OCI-LY7 (cell line): ENCODE data around the gene NOS2. TPM values are rescaled to one million over a fixed set of nuclear protein-coding genes. Genes with fewer than 3 reads are reported as not detected.
"Not testable (repeated sequence)": the region's sequence is repeated elsewhere in the genome, so short reads cannot be mapped to it uniquely, and the experiment has no call there.

Experiments used
- BruUV-seq: library from RNA; stranded (reverse); fragments of 400-500 nt; replicated peaks from 2 replicates; lab custom pipeline; 2021; lab: Mats Ljungman, UMichigan
- CTCF ChIA-PET: fragments of 300-600 bp; sonication (Branson Sonifier 250); formaldehyde crosslinking; loops from one replicate; lab custom pipeline; 2022; ENCODE audit warnings: antibody characterized with exemption; ENCODE audit not compliant: unreplicated experiment; lab: Charles Lee
- POLR2A ChIA-PET: fragments of 300-600 bp; sonication (Branson Sonifier 250); formaldehyde crosslinking; loops from one replicate; lab custom pipeline; 2022; ENCODE audit warnings: antibody characterized with exemption; lab: Charles Lee
- DNase-seq: peaks from one replicate; pipeline ENCODE4 v3.0.0-alpha.2; 2015; ENCODE audit warnings: low spot score
- H2AFZ ChIP-seq: fragments of 200-600 bp; sonication (generic), shearing (Covaris generic); 2 replicates; pipeline ENCODE4 v1.6.1; 2014; ENCODE audit warnings: mild to moderate bottlenecking, antibody characterized with exemption, low read length, moderate library complexity
- H3K27ac ChIP-seq: fragments of 200-600 bp; sonication (generic); 2 replicates; pipeline ENCODE4 v1.5.1; 2014; ENCODE audit warnings: mixed run types, low read depth, mild to moderate bottlenecking, moderate library complexity, low read length, inconsistent platforms; ENCODE audit not compliant: poor library complexity, severe bottlenecking
- H3K36me3 ChIP-seq: fragments of 200-600 bp; sonication (generic); 2 replicates; pipeline ENCODE4 v1.6.1; 2014; ENCODE audit warnings: mild to moderate bottlenecking, antibody characterized with exemption, low read length, moderate library complexity, mixed read lengths; ENCODE audit not compliant: insufficient read depth
- H3K4me1 ChIP-seq: fragments of 200-600 bp; sonication (generic); 2 replicates; pipeline ENCODE4 v1.5.1; 2014; ENCODE audit warnings: mild to moderate bottlenecking, low read length; ENCODE audit not compliant: insufficient read depth, poor library complexity, severe bottlenecking
- H3K4me2 ChIP-seq: fragments of 200-600 bp; sonication (generic); 2 replicates; pipeline ENCODE4 v1.6.1; 2014; ENCODE audit warnings: mild to moderate bottlenecking, low read length
- H3K4me3 ChIP-seq: fragments of 200-600 bp; sonication (generic); 2 replicates; pipeline ENCODE4 v1.5.1; 2014; ENCODE audit warnings: mild to moderate bottlenecking, low read depth, low read length; ENCODE audit not compliant: poor library complexity, severe bottlenecking
- H3K79me2 ChIP-seq: fragments of 200-600 bp; sonication (generic); 2 replicates; pipeline ENCODE4 v1.6.1; 2016; ENCODE audit warnings: low read depth, mild to moderate bottlenecking, low read length, moderate library complexity, mixed read lengths; ENCODE audit not compliant: insufficient read depth
- H3K9me2 ChIP-seq: fragments of 200-600 bp; sonication (generic); 2 replicates; pipeline ENCODE4 v1.6.1; 2016; ENCODE audit warnings: mild to moderate bottlenecking, low read length, mixed read lengths; ENCODE audit not compliant: insufficient read depth
- H3K9me3 ChIP-seq: fragments of 200-600 bp; sonication (generic); 2 replicates; pipeline ENCODE4 v1.6.1; 2014; ENCODE audit warnings: mild to moderate bottlenecking, mixed run types, low read length, mixed read lengths
- H4K20me1 ChIP-seq: fragments of 200-600 bp; sonication (generic); 2 replicates; pipeline ENCODE4 v1.6.1; 2014; ENCODE audit warnings: mild to moderate bottlenecking, antibody characterized with exemption, low read length, moderate library complexity, mixed read lengths; ENCODE audit not compliant: insufficient read depth
- EZH2phosphoT487 ChIP-seq: fragments of 200-600 bp; sonication (generic); IDR thresholded peaks from 2 replicates; pipeline ENCODE4 v1.6.1; 2018; ENCODE audit warnings: low read depth, borderline replicate concordance, mild to moderate bottlenecking, mixed run types, antibody characterized with exemption, low read length, moderate library complexity, mixed read lengths
- intact Hi-C: fragments of 100-400 bp; cut with micrococcal nuclease; formaldehyde crosslinking; loops from one replicate; pipeline ENCODE4 v1.10.0; 2022; ENCODE audit not compliant: unreplicated experiment
- total RNA-seq, 2 experiments: library from RNA; depleted of rRNA in 1 of 2; stranded (reverse); fragments of >200 nt in 1 of 2; shearing (Covaris generic) in 1 of 2; gene quantifications; 2 replicates each; pipeline ENCODE4 v1.2.3, GENCODE V29; 2014 to 2022
- TF ChIP-seq, protein P1 (sequence below): fragments of 200-600 bp; sonication (generic); conservative IDR thresholded peaks from 2 replicates; pipeline ENCODE4 v1.5.1; 2014; ENCODE audit warnings: mild to moderate bottlenecking, antibody characterized with exemption, low read length, moderate library complexity, mixed read lengths

Gene NOS2
- total RNA-seq, 2 experiments from 2014 or later: not detected

DNA sequence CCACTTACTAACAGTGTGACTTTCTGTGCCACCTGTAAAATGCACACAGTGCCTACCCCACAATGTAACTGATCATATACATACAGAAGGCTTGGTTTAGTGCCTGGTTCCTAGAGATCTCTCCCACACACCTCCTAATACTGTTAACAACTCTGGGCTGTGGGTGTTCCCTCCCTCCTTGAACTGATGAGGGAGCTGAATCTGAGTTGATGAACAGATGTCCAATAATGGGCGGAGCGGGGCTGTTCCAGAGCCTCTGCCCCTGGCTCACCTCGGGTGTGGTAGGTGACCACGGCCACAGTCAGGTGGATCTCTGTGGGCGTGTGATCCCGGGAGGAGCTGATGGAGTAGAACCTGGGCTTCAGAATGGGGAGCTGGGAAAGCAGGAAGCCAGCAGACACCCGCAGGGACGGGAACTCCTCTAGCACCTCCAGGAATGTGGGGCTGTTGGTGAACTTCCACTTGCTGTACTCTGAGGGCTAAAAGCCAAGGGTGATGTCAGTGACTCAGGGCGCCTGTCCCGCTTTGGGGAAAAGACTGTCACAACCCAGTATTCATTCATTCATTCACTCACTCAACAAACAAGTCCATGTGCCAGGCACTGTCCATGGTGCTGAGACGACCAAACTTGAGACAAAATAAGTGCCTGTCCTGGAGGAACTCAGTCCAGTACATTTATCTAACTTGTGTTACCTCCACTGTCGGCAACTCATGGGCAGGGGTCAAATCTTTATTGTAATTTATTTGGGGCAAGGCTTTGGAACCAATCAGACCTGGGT, 37.6 kb downstream of the NOS2 start:
- Histone ChIP-seq H3K79me2 (no peaks in the 10 kb centered on the region), H4K20me1 (no peaks in the 10 kb centered on the region), H3K9me3 (no peaks in the 10 kb centered on the region), H3K4me1 (no peaks in the 10 kb centered on the region), H3K27ac (no peak overlapping the region), H3K9me2 (no peaks in the 10 kb centered on the region), H3K4me2 (no peak overlapping the region), H3K4me3 (no peak overlapping the region), H2AFZ (no peak overlapping the region), H3K36me3 (no peaks in the 10 kb centered on the region)
- POLR2A ChIA-PET: no interaction called here
- intact Hi-C loops: no loop called here
- CTCF ChIA-PET: no interaction called here
- no TSS peak for BruUV-seq
- DNase-seq: peak; percentile 16
- TF ChIP-seq, protein P1, sequence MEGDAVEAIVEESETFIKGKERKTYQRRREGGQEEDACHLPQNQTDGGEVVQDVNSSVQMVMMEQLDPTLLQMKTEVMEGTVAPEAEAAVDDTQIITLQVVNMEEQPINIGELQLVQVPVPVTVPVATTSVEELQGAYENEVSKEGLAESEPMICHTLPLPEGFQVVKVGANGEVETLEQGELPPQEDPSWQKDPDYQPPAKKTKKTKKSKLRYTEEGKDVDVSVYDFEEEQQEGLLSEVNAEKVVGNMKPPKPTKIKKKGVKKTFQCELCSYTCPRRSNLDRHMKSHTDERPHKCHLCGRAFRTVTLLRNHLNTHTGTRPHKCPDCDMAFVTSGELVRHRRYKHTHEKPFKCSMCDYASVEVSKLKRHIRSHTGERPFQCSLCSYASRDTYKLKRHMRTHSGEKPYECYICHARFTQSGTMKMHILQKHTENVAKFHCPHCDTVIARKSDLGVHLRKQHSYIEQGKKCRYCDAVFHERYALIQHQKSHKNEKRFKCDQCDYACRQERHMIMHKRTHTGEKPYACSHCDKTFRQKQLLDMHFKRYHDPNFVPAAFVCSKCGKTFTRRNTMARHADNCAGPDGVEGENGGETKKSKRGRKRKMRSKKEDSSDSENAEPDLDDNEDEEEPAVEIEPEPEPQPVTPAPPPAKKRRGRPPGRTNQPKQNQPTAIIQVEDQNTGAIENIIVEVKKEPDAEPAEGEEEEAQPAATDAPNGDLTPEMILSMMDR: no peak
- TF ChIP-seq EZH2phosphoT487: no peak

DNA sequence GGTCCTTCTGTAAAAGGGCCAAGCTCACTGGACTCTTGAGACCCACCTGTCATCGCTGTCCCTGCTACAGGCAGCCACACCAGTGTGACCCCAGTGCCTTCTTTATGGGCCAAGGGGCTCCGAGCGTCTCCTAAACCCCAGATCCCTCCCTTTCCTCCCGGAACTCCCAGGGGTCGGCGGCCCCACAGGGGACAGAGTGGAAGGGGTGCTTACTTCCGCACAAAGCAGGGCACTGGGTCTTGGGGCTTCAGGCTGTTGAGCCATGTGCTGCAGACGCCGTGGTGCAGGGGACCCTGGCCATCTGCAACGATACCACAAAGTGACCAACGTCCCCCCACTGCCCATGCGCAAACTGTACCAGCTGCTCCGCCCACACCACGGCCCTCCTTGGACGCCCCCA, 39.4 kb downstream of the NOS2 start:
- intact Hi-C loops: loop anchor here (1.0 kb wide), 1 partner anchor 119 kb away; no protein-coding TSS in a partner anchor
- POLR2A ChIA-PET: not testable (repeated sequence)

DNA sequence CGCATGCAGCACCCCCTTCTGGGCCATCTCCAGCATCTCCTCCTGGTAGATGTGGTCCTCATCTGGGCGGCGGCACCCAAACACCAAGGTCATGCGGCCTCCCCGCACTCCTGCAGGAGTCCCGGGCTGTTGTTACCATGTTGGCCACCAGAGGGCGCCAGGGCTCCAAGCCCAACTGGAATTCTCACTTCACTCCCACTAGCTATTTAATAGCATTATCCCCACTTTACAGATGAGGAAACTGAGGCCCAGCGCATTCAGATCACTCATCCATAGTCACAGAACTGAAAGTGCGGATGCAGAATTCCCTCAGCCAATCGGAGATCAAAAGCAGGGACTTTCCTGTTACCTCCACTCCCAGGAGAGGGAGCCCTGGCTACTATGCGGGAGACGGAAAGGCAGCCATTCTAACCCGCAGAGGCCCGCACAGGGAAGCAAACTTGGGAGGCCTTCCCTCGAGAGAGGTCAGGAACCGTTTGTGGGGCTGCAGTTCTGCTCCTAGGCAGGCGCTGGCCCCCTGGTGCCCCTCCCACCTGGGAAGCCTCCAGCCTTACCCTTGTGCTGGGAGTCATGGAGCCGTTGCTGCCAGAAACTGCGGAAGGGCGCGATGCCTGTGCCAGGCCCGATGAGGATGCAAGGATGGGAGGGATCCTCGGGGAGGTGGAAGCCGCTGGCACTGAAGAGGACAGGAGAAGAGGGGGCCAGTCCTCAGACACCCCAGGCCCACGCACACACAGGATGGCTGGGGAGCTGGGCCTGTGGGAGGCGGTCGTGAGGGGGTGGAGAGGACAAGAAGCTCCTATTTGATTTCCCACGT, 40.1 kb downstream of the NOS2 start:
- H2AFZ ChIP-seq: no peak overlapping the region
- no peaks in the 10 kb centered on the region for H4K20me1 ChIP-seq
- no peak overlapping the region for H3K4me3 ChIP-seq
- H3K4me2 ChIP-seq: no peak overlapping the region
- no TSS peak for BruUV-seq
- CTCF ChIA-PET: no interaction called here
- intact Hi-C loops: loop anchor here (1.0 kb wide), 1 partner anchor 120 kb away; no protein-coding TSS in a partner anchor
- no peak overlapping the region for H3K27ac ChIP-seq
- H3K79me2 ChIP-seq: no peaks in the 10 kb centered on the region
- H3K36me3 ChIP-seq: no peaks in the 10 kb centered on the region
- POLR2A ChIA-PET: no interaction called here
- peak; percentile 59 for DNase-seq
- no peaks in the 10 kb centered on the region for H3K4me1 ChIP-seq
- no peaks in the 10 kb centered on the region for H3K9me2 ChIP-seq
- TF ChIP-seq EZH2phosphoT487: no peak
- TF ChIP-seq, protein P1: peak; percentile 93
- no peaks in the 10 kb centered on the region for H3K9me3 ChIP-seq

More for the DNA sequence above, 39.4 kb downstream of the NOS2 start:
- H2AFZ ChIP-seq, CTCF ChIA-PET, H3K36me3 ChIP-seq, H3K4me2 ChIP-seq, H3K9me2 ChIP-seq, H3K4me1 ChIP-seq, DNase-seq, H3K4me3 ChIP-seq, H3K9me3 ChIP-seq, H3K27ac ChIP-seq, BruUV-seq, H4K20me1 ChIP-seq, H3K79me2 ChIP-seq: not testable (repeated sequence)
